Caco-2 (cell line): ENCODE results near the gene PLCH1. TPM values are rescaled to one million over a fixed set of nuclear protein-coding genes. Genes with fewer than 3 reads are reported as not detected.

Experiments used
- BruUV-seq: library from RNA; stranded (reverse); fragments of 400-500 nt; replicated peaks from 2 replicates; lab custom pipeline; 2021; lab: Mats Ljungman, UMichigan
- CTCF ChIA-PET: fragments of 300-600 bp; sonication (Branson Sonifier 250); formaldehyde crosslinking; loops from one replicate; lab custom pipeline; 2022; ENCODE audit warnings: antibody characterized with exemption; lab: Charles Lee
- POLR2A ChIA-PET: fragments of 300-600 bp; sonication (Branson Sonifier 250); formaldehyde crosslinking; loops from one replicate; lab custom pipeline; 2022; ENCODE audit warnings: antibody characterized with exemption; lab: Charles Lee
- DNase-seq, 2 experiments: peaks; one replicate each; pipeline versions ENCODE4 v3.0.0 to v3.0.0-alpha.2; 2020 to 2022
- H3K27me3 ChIP-seq: replicated peaks from 2 replicates; pipeline ENCODE4 v1.6.0; 2011; ENCODE audit warnings: low read length; ENCODE audit not compliant: control insufficient read depth, insufficient read depth
- H3K36me3 ChIP-seq: 2 replicates; pipeline ENCODE4 v1.5.1; 2011; ENCODE audit warnings: low read length; ENCODE audit not compliant: control insufficient read depth, insufficient read depth
- H3K4me1 ChIP-seq: fragments of 250-450 bp; sonication (Bioruptor Pico); 2 replicates; pipeline ENCODE4 v1.5.1; 2020; ENCODE audit warnings: mild to moderate bottlenecking
- H3K4me3 ChIP-seq: 2 replicates; pipeline ENCODE4 v1.5.1; 2011; ENCODE audit warnings: low read depth, mild to moderate bottlenecking, control low read depth, low read length
- H3K9me3 ChIP-seq: fragments of 250-450 bp; sonication (Bioruptor Pico); 2 replicates; pipeline ENCODE4 v1.5.1; 2020; ENCODE audit warnings: mild to moderate bottlenecking, moderate library complexity
- H3K27ac Mint-ChIP-seq: one replicate; pipeline ENCODE4 v1.8.0; 2022; ENCODE audit warnings: mixed read lengths; ENCODE audit not compliant: unreplicated experiment
- H3K27me3 Mint-ChIP-seq: one replicate; pipeline ENCODE4 v1.8.0; 2022; ENCODE audit warnings: mixed read lengths; ENCODE audit not compliant: insufficient read depth, unreplicated experiment
- H3K36me3 Mint-ChIP-seq: one replicate; pipeline ENCODE4 v1.8.0; 2022; ENCODE audit warnings: mild to moderate bottlenecking, mixed read lengths; ENCODE audit not compliant: insufficient read depth, unreplicated experiment
- H3K4me1 Mint-ChIP-seq: one replicate; pipeline ENCODE4 v1.8.0; 2022; ENCODE audit warnings: low read depth, mixed read lengths; ENCODE audit not compliant: unreplicated experiment
- H3K4me3 Mint-ChIP-seq: one replicate; pipeline ENCODE4 v1.8.0; 2022; ENCODE audit warnings: mild to moderate bottlenecking, moderate library complexity, mixed read lengths; ENCODE audit not compliant: unreplicated experiment
- H3K9me3 Mint-ChIP-seq: one replicate; pipeline ENCODE4 v1.8.0; 2022; ENCODE audit warnings: mixed read lengths; ENCODE audit not compliant: unreplicated experiment
- CTCF ChIP-seq, 2 experiments: fragments of 200-600 bp in 1 of 2; IDR thresholded peaks; 1 replicate in 1 of 2; 2 replicates in 1 of 2; pipeline versions ENCODE4 v1.5.1 to v1.8.0; 2011 to 2022; ENCODE audit warnings: antibody characterized with exemption in 1 of 2, control low read depth in 1 of 2, inconsistent platforms in 1 of 2, low read depth in 1 of 2, low read length in 1 of 2, mild to moderate bottlenecking in 1 of 2, moderate library complexity in 1 of 2; ENCODE audit not compliant: insufficient read depth in 1 of 2, severe bottlenecking in 1 of 2, unreplicated experiment in 1 of 2
- intact Hi-C: fragments of 100-400 bp; cut with micrococcal nuclease; formaldehyde crosslinking; loops from one replicate; pipeline ENCODE4 v1.10.0; 2022; ENCODE audit not compliant: unreplicated experiment
- total RNA-seq: library from RNA; stranded (reverse); gene quantifications from 2 replicates; pipeline ENCODE4 v1.2.3, GENCODE V29; 2022

Gene PLCH1
- total RNA-seq, 1 experiment from 2014 or later, result 3.1 TPM

- BruUV-seq, result no TSS peak
- Mint-ChIP-seq H3K27ac (no peak overlapping the region), H3K27me3 (no peaks in the 10 kb centered on the region), H3K4me1 (no peaks in the 10 kb centered on the region), H3K9me3 (no peaks in the 10 kb centered on the region), H3K36me3 (no peaks in the 10 kb centered on the region), H3K4me3 (no peak overlapping the region)
- no peak overlapping the region for H3K4me3 ChIP-seq
- no peak for DNase-seq
- no peaks in the 10 kb centered on the region for H3K36me3 ChIP-seq
- ChIA-PET POLR2A (no interaction called here), CTCF (no interaction called here)
- H3K4me1 ChIP-seq, result no peaks in the 10 kb centered on the region
- TF ChIP-seq CTCF (IDR thresholded peaks at IDR 0.05; ENCODE audit: insufficient read depth in 1 of 2, low read depth in 1 of 2, low read length in 1 of 2, severe bottlenecking in 1 of 2, unreplicated experiment in 1 of 2), result no peak
- intact Hi-C loops, result no loop called here
- no peaks in the 10 kb centered on the region for H3K9me3 ChIP-seq
- H3K27me3 ChIP-seq, result no peaks in the 10 kb centered on the region
These were observed 219.5 kb downstream of the PLCH1 start for GRCh38 chr3:155525324-155525833.

GRCh38 chr3:155520463-155520862 lies 224.4 kb downstream of the PLCH1 start:
- no peak for DNase-seq
- Mint-ChIP-seq H3K4me3 (no peak overlapping the region), H3K4me1 (no peaks in the 10 kb centered on the region), H3K36me3 (no peaks in the 10 kb centered on the region), H3K27ac (no peak overlapping the region), H3K9me3 (no peaks in the 10 kb centered on the region), H3K27me3 (no peaks in the 10 kb centered on the region)
- no peak for TF ChIP-seq CTCF (IDR thresholded peaks at IDR 0.05; ENCODE audit: insufficient read depth in 1 of 2, low read depth in 1 of 2, low read length in 1 of 2, severe bottlenecking in 1 of 2, unreplicated experiment in 1 of 2)
- H3K4me1 ChIP-seq, result no peaks in the 10 kb centered on the region
- ChIA-PET POLR2A (no interaction called here), CTCF (interaction anchor here (1.2 kb wide), 1 partner anchor 119 kb away, joined by 3 read pairs; no protein-coding TSS in a partner anchor)
- H3K36me3 ChIP-seq, result no peaks in the 10 kb centered on the region
- no TSS peak for BruUV-seq
- no peak overlapping the region for H3K4me3 ChIP-seq
- intact Hi-C loops, result no loop called here
- no peaks in the 10 kb centered on the region for H3K9me3 ChIP-seq
- H3K27me3 ChIP-seq, result no peaks in the 10 kb centered on the region

GRCh38 chr3:155519078-155519477 lies 225.8 kb downstream of the PLCH1 start:
- H3K27ac Mint-ChIP-seq, result no peak overlapping the region
- Histone ChIP-seq H3K27me3 (no peaks in the 10 kb centered on the region), H3K9me3 (no peaks in the 10 kb centered on the region), H3K4me3 (no peak overlapping the region), H3K36me3 (no peaks in the 10 kb centered on the region), H3K4me1 (no peaks in the 10 kb centered on the region)
- no peaks in the 10 kb centered on the region for H3K9me3 Mint-ChIP-seq
- intact Hi-C loops, result no loop called here
- DNase-seq, result no peak
- POLR2A ChIA-PET, result no interaction called here
- H3K4me1 Mint-ChIP-seq, result no peaks in the 10 kb centered on the region
- BruUV-seq, result no TSS peak
- H3K36me3 Mint-ChIP-seq, result no peaks in the 10 kb centered on the region
- no peaks in the 10 kb centered on the region for H3K27me3 Mint-ChIP-seq
- no peak overlapping the region for H3K4me3 Mint-ChIP-seq
- no peak for TF ChIP-seq CTCF (IDR thresholded peaks at IDR 0.05; ENCODE audit: insufficient read depth in 1 of 2, low read depth in 1 of 2, low read length in 1 of 2, severe bottlenecking in 1 of 2, unreplicated experiment in 1 of 2)
- CTCF ChIA-PET, result interaction anchor here (1.2 kb wide), 1 partner anchor 121 kb away, joined by 3 read pairs; no protein-coding TSS in a partner anchor
